PC-3 (cell line): Measurements from ENCODE around the gene DOCK10.

Source experiments
- EZH2phosphoT487 ChIP-seq: fragments of 300-600 bp; sonication (generic); IDR thresholded peaks from 2 replicates; pipeline ENCODE4 v1.6.1; 2018; ENCODE audit warnings: mild to moderate bottlenecking, antibody characterized with exemption, low read length, borderline replicate concordance
- TF ChIP-seq, protein P1 (sequence below): fragments of 300-600 bp; sonication (generic); conservative IDR thresholded peaks from 2 replicates; pipeline ENCODE4 v1.5.1; 2017; ENCODE audit warnings: antibody characterized with exemption, low read depth, mild to moderate bottlenecking, low read length

DNA sequence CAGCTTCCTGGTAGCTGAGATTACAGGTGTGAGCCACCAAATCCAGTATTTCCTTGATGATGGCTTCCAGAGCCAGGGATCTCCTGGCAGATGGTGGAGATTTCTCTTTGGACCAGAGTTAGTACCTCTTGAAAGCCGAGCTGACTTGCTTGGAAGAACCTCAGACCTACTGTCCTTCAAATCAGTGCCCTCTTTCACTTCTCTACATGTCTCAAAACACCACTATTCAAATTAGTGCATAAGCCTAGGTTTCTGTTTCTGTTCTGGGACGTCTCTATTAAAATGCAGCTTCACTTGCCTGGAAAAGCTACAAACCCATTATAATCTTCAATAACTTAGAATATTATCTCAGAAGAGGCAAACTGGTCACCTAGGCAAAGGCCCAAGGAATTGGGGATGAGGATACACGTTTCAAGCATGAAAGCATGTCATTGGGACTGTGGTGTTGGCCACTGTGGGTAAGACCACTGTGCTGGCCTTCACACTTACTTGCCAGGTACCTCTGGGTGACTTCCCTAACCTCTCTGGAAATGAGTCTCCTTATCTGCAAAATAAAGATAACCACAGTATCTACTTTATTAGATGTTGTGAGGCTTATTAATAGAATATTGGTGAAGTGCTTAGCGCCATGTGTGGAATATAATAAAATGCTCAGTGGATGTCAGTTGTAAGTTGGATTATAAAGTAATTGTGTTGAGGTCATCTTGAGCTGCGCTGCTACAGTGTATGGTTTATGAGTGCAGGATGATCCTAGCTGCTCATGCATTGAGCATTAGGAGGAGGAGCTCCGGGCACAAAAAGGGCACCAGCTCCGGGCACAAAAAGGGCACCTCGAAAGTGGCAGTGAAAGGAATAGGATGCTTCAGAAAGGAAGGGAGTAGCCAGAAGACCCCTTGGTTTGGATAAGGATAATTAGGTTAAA lies 84.5 kb downstream of the DOCK10 start:
- TF ChIP-seq, protein P1, sequence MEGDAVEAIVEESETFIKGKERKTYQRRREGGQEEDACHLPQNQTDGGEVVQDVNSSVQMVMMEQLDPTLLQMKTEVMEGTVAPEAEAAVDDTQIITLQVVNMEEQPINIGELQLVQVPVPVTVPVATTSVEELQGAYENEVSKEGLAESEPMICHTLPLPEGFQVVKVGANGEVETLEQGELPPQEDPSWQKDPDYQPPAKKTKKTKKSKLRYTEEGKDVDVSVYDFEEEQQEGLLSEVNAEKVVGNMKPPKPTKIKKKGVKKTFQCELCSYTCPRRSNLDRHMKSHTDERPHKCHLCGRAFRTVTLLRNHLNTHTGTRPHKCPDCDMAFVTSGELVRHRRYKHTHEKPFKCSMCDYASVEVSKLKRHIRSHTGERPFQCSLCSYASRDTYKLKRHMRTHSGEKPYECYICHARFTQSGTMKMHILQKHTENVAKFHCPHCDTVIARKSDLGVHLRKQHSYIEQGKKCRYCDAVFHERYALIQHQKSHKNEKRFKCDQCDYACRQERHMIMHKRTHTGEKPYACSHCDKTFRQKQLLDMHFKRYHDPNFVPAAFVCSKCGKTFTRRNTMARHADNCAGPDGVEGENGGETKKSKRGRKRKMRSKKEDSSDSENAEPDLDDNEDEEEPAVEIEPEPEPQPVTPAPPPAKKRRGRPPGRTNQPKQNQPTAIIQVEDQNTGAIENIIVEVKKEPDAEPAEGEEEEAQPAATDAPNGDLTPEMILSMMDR, result no peak
- no peak for TF ChIP-seq EZH2phosphoT487
